Measurements from ENCODE around the gene RIT2.
"Not testable (repeated sequence)": the region's sequence is repeated elsewhere in the genome, so short reads cannot be mapped to it uniquely, and the experiment has no call there.

Gene RIT2

DNA sequence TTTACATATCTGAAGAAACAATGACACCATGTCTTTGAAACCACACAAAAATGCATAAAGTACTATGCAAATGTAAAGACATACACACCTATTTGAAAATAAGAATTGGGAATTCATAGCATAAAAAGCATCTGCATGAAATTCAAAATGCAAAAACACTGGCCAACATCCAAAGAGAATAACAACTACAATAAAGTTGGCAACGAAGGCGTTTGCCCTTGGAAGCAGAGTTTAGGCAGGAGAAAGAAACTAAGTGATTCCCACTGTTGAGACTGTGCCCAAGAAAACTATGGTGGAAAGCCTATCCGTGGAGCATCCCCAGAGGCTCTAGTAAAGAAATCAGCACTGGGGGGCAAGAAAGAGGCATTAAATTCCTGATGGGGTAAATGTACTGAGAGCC is 292.8 kb downstream of the RIT2 start:
- no peak for FAIRE-seq

GRCh38 chr18:42821492-42821891 is 294.0 kb downstream of the RIT2 start:
- FAIRE-seq: no peak

DNA sequence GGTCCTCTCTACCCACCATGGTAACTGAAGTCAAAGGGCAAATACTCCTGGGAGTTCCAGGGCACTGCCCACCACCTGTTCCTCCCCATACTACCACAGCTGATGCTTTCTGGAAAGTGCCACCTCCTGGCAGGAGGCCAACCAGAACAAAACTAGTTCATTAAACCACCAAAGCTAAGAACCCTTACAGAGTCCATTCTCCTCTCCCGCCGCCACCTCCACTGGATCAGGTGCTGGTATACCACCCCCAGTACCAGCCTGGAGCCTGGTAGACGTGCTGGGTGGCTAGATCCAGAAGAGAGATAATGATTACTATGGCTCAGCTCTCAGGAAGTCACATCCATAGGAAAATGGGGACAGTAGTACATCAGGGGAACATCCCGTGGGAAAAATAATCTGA is 300.9 kb downstream of the RIT2 start:
- FAIRE-seq: no peak

DNA sequence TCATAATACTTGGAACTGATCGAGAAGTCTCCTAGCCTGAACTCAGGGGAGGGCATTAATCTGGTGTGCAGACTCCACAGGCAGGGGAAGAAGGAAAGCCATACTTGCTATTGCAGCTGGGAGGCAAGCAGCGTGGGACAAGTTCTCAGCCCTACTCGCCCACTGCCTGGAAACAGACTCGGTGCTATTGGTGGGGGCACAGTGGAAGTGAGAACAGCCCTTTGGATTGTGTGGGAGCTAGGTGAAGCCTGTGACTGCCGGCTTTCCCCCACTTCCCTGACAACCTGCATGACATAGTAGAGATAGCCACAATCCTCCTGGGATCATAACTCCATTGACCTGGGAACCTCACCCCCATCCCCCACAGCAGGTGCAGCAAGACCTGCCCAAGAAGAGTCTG is 301.3 kb downstream of the RIT2 start:
- no peak for FAIRE-seq

- FAIRE-seq: no peak
Measured at GRCh38 chr18:42813570-42813969, 301.9 kb downstream of the RIT2 start.

GRCh38 chr18:42807887-42808286 is 307.6 kb downstream of the RIT2 start:
- FAIRE-seq: no peak

GRCh38 chr18:42801706-42802105 is 313.8 kb downstream of the RIT2 start:
- no peak for FAIRE-seq

GRCh38 chr18:42798606-42799170 is 316.8 kb downstream of the RIT2 start:
- FAIRE-seq: no peak

GRCh38 chr18:42795213-42795789 is 320.2 kb downstream of the RIT2 start:
- not testable (repeated sequence) for FAIRE-seq

DNA sequence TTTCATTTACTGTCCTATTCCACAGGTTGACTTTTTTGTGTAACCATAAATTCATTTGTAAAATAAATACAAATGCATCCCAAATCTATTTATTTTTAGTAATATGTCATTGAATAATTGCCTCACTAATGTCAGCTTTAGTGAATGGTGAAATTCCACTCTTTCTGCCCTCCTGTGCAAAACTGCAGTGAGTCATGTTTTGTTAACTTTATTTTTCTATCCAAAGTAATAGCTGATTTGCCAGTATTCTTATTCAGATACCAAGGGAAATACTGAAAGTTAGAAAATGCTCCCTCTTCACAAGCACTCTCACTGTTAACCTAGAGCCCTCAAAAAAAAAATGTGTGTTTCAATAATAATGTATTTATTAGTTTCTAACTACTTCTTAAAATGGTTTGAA is 322.8 kb downstream of the RIT2 start:
- FAIRE-seq: no peak

- no peak for FAIRE-seq
Measured at GRCh38 chr18:42784632-42785031, 330.9 kb downstream of the RIT2 start.

DNA sequence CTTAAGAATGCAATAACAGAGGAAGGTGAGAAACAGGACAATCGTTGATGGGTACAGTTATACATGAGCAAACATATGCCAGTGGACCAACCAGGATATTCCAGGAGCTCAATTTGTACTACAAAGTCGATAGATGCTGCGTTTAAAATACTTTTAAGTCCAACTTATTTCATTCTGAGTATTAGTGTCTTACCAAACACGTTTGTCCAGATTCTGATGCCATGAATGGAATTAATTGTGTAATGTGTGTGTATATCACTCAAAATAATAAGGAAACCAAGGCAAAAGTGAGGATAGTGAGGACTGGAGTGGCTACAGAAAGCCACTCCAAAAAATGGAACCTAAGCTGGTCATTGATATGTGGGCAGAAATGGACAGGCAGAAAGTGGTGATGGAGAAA is 332.6 kb downstream of the RIT2 start:
- FAIRE-seq: no peak

DNA sequence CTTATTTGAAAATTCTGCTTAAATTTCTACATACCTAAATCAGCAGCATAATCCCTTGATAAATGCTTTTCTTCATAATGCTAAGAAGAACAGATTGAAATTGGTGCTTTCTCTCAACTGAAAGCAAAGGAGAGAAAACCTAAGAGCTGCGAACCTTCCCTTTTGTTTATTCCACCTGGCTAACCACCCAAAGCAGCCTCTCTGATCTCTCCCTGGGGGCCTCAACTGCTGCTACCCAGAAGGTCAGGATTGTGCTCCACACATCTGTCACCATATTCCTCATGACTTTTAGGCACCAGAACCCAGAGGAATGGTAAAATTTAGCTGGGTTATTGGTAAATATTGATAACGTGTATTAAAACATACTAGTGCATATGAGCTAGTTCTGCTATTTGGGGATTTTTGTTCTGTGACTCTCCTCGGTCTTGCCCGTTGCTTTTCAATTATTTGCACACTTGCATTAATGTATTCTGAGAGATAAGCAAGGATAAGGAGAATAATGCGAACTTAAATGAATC is 334.1 kb downstream of the RIT2 start:
- FAIRE-seq: no peak

DNA sequence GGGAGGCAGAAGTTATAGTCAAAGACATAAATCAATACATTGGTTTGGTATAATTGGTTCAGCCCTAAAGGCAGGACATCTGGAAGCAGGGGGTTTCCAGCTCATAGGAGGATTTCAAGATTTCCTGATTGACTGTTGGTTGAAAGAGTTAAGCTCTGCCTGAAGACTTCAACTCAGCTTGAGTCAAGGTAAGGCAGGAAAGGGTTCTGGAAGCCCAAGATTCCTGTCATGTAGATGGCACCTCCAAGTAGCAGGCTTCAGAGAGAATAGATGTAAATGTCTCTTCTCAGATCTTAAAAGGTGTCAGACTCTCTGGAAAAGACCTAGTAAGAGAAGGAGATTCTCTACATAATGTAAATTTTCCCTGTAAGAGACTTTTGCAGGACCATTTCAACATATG is 335.3 kb downstream of the RIT2 start:
- FAIRE-seq: no peak

DNA sequence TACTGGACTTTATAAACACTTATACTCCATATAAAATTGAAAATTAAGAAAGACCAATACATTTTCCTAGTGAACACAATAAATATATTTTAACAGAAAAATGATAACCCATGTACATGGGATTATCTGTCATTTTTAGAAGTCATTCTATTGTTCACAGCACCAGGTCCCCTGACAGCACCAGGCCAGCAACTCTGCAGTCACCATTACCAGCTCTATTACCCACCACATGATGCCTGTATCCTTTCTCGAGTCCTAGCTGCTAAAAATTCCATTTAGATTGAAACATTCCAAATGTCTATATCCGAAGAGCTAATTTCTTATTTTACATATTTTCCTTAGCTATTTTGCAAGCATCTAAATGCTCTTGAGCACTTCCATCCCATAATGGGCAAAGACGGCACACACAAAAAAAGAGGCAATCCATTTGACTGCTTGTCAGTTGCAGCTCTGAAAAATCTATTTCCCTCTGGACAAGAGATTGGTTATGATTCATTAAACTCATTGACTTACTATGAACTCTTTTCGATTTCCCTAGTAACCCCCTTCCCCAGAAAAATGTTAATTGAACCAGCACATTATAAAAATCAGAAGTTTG is 336.9 kb downstream of the RIT2 start:
- no peak for FAIRE-seq

- no peak for FAIRE-seq
Measured at GRCh38 chr18:42778024-42778423, 337.5 kb downstream of the RIT2 start.

DNA sequence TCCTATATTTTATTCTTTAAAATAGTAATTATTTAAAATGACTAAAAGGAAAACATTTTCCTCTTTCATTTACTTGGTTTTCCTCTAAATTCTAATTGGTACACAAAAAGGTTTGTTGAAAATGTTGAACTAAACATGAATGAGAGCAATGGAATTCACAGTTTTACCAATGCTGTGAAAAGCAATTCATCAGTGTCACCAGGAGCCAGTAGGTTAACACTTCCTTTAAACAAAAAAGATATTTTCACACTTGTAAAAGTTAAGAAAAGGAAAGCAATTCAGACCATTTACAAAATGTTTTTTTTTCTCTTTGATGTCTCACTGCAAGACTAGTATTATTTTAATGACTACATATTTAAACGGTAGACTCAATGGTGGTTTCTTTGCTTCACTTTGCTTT is 341.6 kb downstream of the RIT2 start:
- no peak for FAIRE-seq

DNA sequence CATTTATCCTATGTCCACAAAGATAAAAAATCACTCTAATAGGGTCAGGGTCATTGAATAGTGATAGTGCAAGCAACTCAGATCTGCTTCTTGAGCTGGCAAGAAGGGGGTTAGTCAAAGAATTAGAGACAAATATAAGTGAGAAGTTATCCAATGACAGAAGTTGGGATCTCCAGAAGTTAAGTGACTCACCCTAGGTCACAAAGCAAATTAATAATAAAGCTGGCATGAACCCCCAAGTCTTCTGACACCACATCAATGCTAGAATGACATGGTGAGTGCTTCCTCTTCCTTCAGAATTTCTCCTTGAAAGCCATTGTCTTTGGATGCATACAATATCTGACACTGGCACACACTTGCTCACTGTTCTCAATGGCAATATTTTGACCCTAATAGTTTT is 343.5 kb downstream of the RIT2 start:
- no peak for FAIRE-seq

DNA sequence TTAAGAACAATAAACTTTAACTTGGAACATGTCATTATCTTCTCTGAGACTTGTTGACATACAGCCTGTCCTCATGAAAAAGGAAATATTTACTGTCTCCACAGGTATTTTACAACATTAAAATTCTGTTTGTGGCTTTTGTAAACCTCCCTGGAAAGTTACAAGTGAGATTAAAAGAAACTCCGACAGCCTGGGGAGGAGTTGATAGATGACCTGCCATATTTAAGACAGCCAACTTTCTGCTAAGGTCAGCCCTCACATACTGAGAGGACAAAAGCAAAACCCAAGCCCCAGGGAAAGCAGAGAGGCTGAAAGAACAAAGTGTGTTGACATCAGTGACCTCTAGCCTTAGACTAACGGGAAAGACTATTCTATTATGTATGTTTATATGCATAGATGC is 350.2 kb downstream of the RIT2 start:
- FAIRE-seq: no peak

DNA sequence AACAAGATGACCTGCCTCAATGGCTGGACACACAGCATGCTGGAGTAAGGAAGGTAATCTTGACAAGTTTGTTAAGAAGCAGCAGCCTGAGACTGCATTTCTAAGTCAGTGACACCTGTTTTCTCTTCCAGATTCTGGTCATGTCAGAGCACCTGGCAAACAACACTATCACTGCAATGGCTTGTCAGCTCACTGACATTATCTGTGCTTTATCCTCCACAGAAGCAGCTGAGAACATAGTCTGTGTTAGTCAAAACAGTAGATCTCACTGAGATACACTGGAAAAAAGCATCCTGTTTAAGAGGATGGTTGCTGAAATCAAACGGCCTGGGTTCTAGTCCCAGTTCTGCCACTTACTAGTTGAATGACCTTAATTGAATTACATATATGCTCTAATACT is 355.2 kb downstream of the RIT2 start:
- no peak for FAIRE-seq

DNA sequence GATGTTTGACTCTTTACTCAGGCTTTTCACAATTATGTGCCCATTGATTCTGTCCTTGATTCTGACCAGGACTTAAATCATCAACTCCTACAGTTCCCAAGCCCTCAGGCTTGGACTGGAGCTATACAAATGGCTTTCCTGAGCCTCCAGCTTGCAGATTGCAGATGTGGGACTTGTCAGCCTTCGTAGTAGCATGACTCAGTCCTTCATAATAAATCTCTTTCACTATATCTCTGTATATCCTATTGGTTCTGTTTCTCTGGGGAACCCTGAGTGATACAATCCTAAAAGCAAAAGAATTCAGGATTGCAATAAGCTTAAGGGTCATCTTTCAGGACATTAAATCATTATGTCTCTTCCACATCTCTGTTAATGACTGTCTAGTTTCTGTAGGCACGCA is 356.6 kb downstream of the RIT2 start:
- FAIRE-seq: no peak

DNA sequence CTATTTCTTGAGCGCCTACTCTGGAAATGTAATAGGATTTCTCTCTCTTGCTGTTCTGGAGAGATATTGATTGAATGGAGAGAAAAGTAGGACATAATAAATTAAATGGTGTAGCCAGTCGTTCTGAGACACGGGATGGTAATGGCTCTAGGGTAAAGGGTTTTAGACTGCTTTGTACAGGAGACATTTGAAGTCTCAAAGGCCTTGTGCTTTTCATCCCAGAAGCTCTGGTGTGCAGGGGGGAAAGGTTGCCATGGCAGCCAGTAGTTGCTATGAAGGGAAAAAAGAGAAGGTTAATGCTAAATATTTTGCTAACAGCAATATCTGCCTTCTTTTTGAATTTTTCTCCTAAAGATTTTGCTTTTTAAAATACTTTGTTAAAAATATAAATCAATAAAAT is 359.3 kb downstream of the RIT2 start:
- FAIRE-seq: no peak

- FAIRE-seq: no peak
Measured at GRCh38 chr18:42752916-42753315, 362.6 kb downstream of the RIT2 start.

GRCh38 chr18:42746794-42747193 is 368.7 kb downstream of the RIT2 start:
- no peak for FAIRE-seq

DNA sequence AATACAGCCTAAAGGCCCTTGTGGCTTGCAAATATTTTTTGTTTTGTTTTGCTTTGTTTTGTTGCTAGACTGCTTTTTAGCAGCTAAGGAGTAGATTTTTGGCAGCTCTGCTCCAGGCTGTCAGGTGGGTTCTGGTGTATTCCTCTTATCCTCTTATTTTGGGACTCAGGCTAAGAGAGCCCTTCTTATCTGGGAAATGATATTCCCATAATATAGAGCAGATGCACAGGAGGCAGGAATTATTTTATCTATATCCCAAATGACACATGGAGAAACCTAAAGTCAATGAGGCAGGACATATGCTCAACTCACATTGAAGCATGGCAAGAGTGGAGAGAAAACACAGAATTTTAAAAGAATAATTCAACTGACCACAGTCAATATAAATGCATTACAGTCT is 369.6 kb downstream of the RIT2 start:
- FAIRE-seq: no peak
